Spleen (tissue), 11 donors: ENCODE results near the gene SSPN. TPM values are rescaled to one million over a fixed set of nuclear protein-coding genes. Genes with fewer than 3 reads are reported as not detected.

Experiments used
- DNase-seq: peaks from one replicate; pipeline ENCODE4 v3.0.0-alpha.2; 2020
- H3K27ac ChIP-seq, 8 donors: fragments of 200-600 bp; sonication (generic) in 7 of 8; 1 replicate in 4 of 8; 2 replicates in 4 of 8; pipeline versions ENCODE4 v1.5.0 to v1.8.0; 2016 to 2021; ENCODE audit warnings: inconsistent platforms in 4 of 8, mild to moderate bottlenecking in 4 of 8, moderate library complexity in 1 of 8
- H3K27me3 ChIP-seq, 7 donors: fragments of 200-600 bp; sonication (generic) in 6 of 7; replicated peaks in 1 of 7; 1 replicate in 4 of 7; 2 replicates in 3 of 7; pipeline versions ENCODE4 v1.5.0 to v1.8.0; 2016 to 2021; ENCODE audit warnings: inconsistent platforms in 3 of 7, mild to moderate bottlenecking in 1 of 7
- H3K36me3 ChIP-seq, 6 donors: fragments of 200-600 bp; sonication (generic) in 5 of 6; 1 replicate in 4 of 6; 2 replicates in 2 of 6; pipeline versions ENCODE4 v1.5.0 to v1.8.0; 2016 to 2021; ENCODE audit warnings: inconsistent platforms in 2 of 6
- H3K4me1 ChIP-seq, 6 donors: fragments of 200-600 bp; sonication (generic) in 5 of 6; 1 replicate in 3 of 6; 2 replicates in 3 of 6; pipeline versions ENCODE4 v1.5.0 to v1.8.0; 2016 to 2021; ENCODE audit warnings: inconsistent platforms in 3 of 6
- H3K4me3 ChIP-seq, 8 donors: fragments of 200-600 bp; sonication (generic) in 7 of 8; 1 replicate in 4 of 8; 2 replicates in 4 of 8; pipeline versions ENCODE4 v1.5.0 to v1.8.0; 2016 to 2021; ENCODE audit warnings: inconsistent platforms in 4 of 8, mild to moderate bottlenecking in 4 of 8, moderate library complexity in 2 of 8
- H3K9me3 ChIP-seq, 8 donors: fragments of 200-600 bp; sonication (generic) in 7 of 8; 1 replicate in 4 of 8; 2 replicates in 4 of 8; pipeline versions ENCODE4 v1.5.0 to v1.8.0; 2016 to 2021; ENCODE audit warnings: inconsistent platforms in 4 of 8
- CTCF ChIP-seq, 11 experiments: fragments of 200-600 bp in 7 of 11; fragments of 450-650 bp in 4 of 11; sonication (generic) in 4 of 11; IDR thresholded peaks in 8 of 11; conservative IDR thresholded peaks in 3 of 11; 1 replicate in 7 of 11; 2 replicates in 4 of 11; pipeline versions ENCODE4 v1.4.0 to v1.8.0; 2016 to 2021; ENCODE audit warnings: antibody characterized with exemption in 11 of 11, inconsistent platforms in 4 of 11, mild to moderate bottlenecking in 1 of 11
- POLR2A ChIP-seq, 3 donors: fragments of 450-650 bp; IDR thresholded peaks; one replicate each; pipeline ENCODE4 v1.5.1; 2017; ENCODE audit warnings: antibody characterized with exemption in 3 of 3, mild to moderate bottlenecking in 1 of 3
- POLR2AphosphoS5 ChIP-seq, 3 donors: sonication (generic); formaldehyde crosslinking; IDR thresholded peaks; one replicate each; pipeline ENCODE4 v1.5.1; 2017; ENCODE audit warnings: antibody characterized with exemption in 3 of 3
- WGBS, 5 donors: extraction: QIAGEN DNeasy Blood & Tissue Kit in 3 of 5; methylation state at CpG; one replicate each; pipeline versions ENCODE4 v1.1.5 to v1.1.7; 2013 to 2018; 5-methylcytosine and 5-hydroxymethylcytosine counted together
- intact Hi-C: fragments of 100-400 bp; cut with DNase I; formaldehyde crosslinking; loops from one replicate; pipeline ENCODE4 v1.15.0; 2023; ENCODE audit warnings: low total_unique reads
- polyA plus RNA-seq, 3 donors: library from polyadenylated mRNA; stranded (reverse); fragments of 200-250 nt; gene quantifications; one replicate each; pipeline ENCODE4 v1.2.1, GENCODE V29; 2013
- total RNA-seq, 7 donors: library from RNA; depleted of rRNA in 3 of 7; stranded (reverse); fragments of >200 nt in 3 of 7; fragmentation: NEBNext Ultra II Directional in 4 of 7; extraction: Animal tissue kit (Norgen Biotek cat#: 25700) in 4 of 7; gene quantifications; one replicate each; pipeline versions ENCODE4 v1.1.0 to v1.2.1, GENCODE V29; 2016 to 2021
- donor health status: healthy with polysubstance abuse.
- donor health status: DM: no; HTN: no; CAD: no; lungs with moderate emphysema.
- donor health status: DM: no; HTN: no; CAD: no.
- donor health status: Bipolar disorder and iron deficiency.
- donor health status: healthy.
- donor health status: DM: no; HTN: no; CAD: no.
- donor health status: DM: yes; HTN: yes; CAD: no.

Gene SSPN
- total and polyA plus RNA-seq, 10 donors = 2.7 to 46.6 (median 10.6) TPM

GRCh38 chr12:26245175-26245942 is 50.0 kb downstream of the SSPN start:
- Histone ChIP-seq H3K27me3 (no peaks in the 10 kb centered on the region), H3K4me3 (no peak overlapping the region), H3K27ac (no peak overlapping the region), H3K4me1 (peaks cover 0 to 4% (median 0%) of the 10 kb centered on the region in 6 donors), H3K36me3 (no peaks in the 10 kb centered on the region), H3K9me3 (peaks cover 0 to 10% (median 6%) of the 10 kb centered on the region in 8 donors)
- no peak for TF ChIP-seq POLR2A (IDR thresholded peaks at IDR 0.05)
- TF ChIP-seq POLR2AphosphoS5 (IDR thresholded peaks at IDR 0.05) = no peak
- no peak for TF ChIP-seq CTCF (IDR thresholded peaks at IDR 0.05 in 8 of 11, conservative IDR thresholded peaks at IDR 0.05 in 3 of 11)
- intact Hi-C loops = no loop called here
- DNase-seq = no peak
- 64 to 76% (median 66%) methylated on average over 6 of the region's 6 CpGs for WGBS, 5 donors

GRCh38 chr12:26246483-26247164 is 51.3 kb downstream of the SSPN start:
- no peaks in the 10 kb centered on the region for H3K4me1 ChIP-seq
- H3K9me3 ChIP-seq = peaks cover 0 to 10% (median 6%) of the 10 kb centered on the region in 8 donors
- intact Hi-C loops = no loop called here
- no peak for TF ChIP-seq POLR2AphosphoS5 (IDR thresholded peaks at IDR 0.05)
- TF ChIP-seq CTCF (IDR thresholded peaks at IDR 0.05 in 8 of 11, conservative IDR thresholded peaks at IDR 0.05 in 3 of 11) = no peak
- no peak for TF ChIP-seq POLR2A (IDR thresholded peaks at IDR 0.05)
- no peak for DNase-seq
- no peak overlapping the region for H3K27ac ChIP-seq
- H3K36me3 ChIP-seq = no peaks in the 10 kb centered on the region
- H3K27me3 ChIP-seq = no peaks in the 10 kb centered on the region
- H3K4me3 ChIP-seq = no peak overlapping the region
- 81 to 92% (median 88%) methylated on average over 4 of the region's 4 CpGs for WGBS, 5 donors

GRCh38 chr12:26247873-26248272 is 52.5 kb downstream of the SSPN start:
- H3K4me3 ChIP-seq = no peak overlapping the region
- DNase-seq = no peak
- peaks cover 0 to 10% (median 6%) of the 10 kb centered on the region in 8 donors for H3K9me3 ChIP-seq
- TF ChIP-seq POLR2A (IDR thresholded peaks at IDR 0.05) = no peak
- no peak for TF ChIP-seq CTCF (IDR thresholded peaks at IDR 0.05 in 8 of 11, conservative IDR thresholded peaks at IDR 0.05 in 3 of 11)
- TF ChIP-seq POLR2AphosphoS5 (IDR thresholded peaks at IDR 0.05) = no peak
- 40 to 55% (median 48%) methylated on average over 4 of the region's 4 CpGs for WGBS, 5 donors
- H3K36me3 ChIP-seq = no peaks in the 10 kb centered on the region
- no peak overlapping the region for H3K27ac ChIP-seq
- intact Hi-C loops = no loop called here
- H3K27me3 ChIP-seq = no peaks in the 10 kb centered on the region
- no peaks in the 10 kb centered on the region for H3K4me1 ChIP-seq

- Histone ChIP-seq H3K36me3 (no peaks in the 10 kb centered on the region), H3K27me3 (no peaks in the 10 kb centered on the region), H3K9me3 (peaks cover 0 to 13% (median 7%) of the 10 kb centered on the region in 8 donors), H3K4me3 (no peak overlapping the region), H3K27ac (no peak overlapping the region), H3K4me1 (no peaks in the 10 kb centered on the region)
- WGBS, 5 donors = 69 to 80% (median 75%) methylated on average over 3 of the region's 3 CpGs
- DNase-seq = no peak
- TF ChIP-seq POLR2AphosphoS5 (IDR thresholded peaks at IDR 0.05) (no peak), CTCF (IDR thresholded peaks at IDR 0.05 in 8 of 11, conservative IDR thresholded peaks at IDR 0.05 in 3 of 11) (no peak), POLR2A (IDR thresholded peaks at IDR 0.05) (no peak)
- intact Hi-C loops = no loop called here
Observed at GRCh38 chr12:26250801-26251200, 55.4 kb downstream of the SSPN start.
